Measurements from ENCODE around the gene BCAR3.
"Not testable (repeated sequence)": the region's sequence is repeated elsewhere in the genome, so short reads cannot be mapped to it uniquely, and the experiment has no call there.

BCAR3 gene

DNA sequence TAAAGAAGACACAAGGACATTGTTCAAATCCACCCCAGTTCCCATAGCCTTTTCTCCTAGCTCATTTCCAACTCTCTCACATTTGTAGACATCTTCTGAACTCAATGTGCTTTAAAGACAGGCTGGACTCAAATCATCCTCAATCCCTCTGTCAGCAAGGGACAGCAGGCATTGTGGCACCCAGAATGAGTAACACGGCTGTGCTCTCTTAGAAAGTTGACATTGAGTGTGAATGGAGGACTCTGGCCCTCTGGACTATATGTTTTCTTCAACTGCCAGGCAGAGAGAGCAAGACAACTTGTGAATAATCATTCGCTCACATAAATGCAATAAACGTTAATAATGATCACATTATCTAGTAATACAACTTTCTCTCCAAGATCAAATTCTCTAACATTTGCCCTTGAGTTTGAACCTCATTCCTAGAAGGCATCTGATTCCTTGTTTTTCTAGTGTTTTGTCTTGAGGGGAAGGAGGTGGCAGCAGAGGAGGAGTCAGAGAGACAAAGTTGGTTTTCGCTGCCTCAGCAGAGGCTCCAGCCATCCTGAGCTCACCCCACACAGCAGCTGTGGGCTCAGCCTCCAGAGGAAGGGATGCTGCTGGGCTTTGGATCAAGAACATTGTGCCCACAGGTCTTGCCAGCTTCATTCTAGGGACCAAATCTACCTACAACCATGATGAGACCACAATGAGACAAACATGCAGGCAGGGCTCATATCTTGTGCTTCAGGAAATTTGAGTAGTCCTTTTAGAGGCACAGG lies 85.1 kb downstream of the BCAR3 start:
- FAIRE-seq (no peak), DNase-seq (ENCODE audit: insufficient read length) (no peak)
- TF ChIP-seq POLR2AphosphoS5 (IDR thresholded peaks at IDR 0.05; ENCODE audit: low read depth, low read length) (no peak), POLR2A (IDR thresholded peaks at IDR 0.05; ENCODE audit: low read depth, low read length) (no peak), TAF1 (IDR thresholded peaks at IDR 0.05; ENCODE audit: borderline replicate concordance, low read depth, low read length) (no peak)

DNA sequence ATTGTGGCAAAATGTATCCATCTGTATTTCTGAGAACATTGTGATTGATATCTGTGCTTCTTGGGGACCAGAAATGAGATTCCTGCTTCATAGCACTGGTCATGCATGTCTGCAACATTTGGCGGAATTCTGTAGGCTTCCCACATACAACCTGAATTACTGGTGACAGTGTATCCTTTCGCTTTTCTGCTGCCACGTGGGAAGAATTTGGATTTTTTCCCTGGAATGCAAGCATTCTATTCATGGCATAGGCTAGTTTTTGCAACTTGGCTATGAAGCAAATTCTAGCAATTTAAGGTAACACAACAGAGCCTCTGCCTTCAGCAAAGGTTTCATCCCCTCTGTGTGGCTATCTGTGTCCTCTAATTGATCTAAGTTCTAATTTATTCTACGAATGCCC lies 85.9 kb downstream of the BCAR3 start:
- DNase-seq (ENCODE audit: insufficient read length), result no peak
- no peak for TF ChIP-seq POLR2A (IDR thresholded peaks at IDR 0.05; ENCODE audit: low read depth, low read length)
- TF ChIP-seq TAF1 (IDR thresholded peaks at IDR 0.05; ENCODE audit: borderline replicate concordance, low read depth, low read length), result no peak
- no peak for TF ChIP-seq POLR2AphosphoS5 (IDR thresholded peaks at IDR 0.05; ENCODE audit: low read depth, low read length)
- FAIRE-seq, result no peak

DNA sequence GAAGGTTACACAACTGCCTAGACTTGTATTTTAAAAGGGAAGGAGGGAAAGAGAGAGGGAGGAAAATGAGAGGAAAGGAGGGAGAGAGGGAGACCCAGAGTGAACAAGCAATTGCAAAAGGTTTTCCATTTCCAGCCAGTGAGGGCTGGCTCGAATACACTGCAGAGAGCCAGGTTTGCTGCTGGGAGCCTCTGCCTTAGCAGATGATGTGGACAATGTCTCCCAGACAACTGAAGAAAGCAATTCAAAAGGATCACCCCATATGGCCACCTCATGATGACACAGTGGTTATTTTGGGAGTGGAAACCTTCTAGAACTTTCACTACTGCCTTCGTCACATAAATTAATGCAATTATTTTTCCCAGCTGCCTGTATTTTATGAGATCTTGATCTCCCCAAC lies 86.4 kb downstream of the BCAR3 start:
- FAIRE-seq, result no peak
- DNase-seq (ENCODE audit: insufficient read length), result no peak
- TF ChIP-seq POLR2AphosphoS5 (IDR thresholded peaks at IDR 0.05; ENCODE audit: low read depth, low read length) (no peak), TAF1 (IDR thresholded peaks at IDR 0.05; ENCODE audit: borderline replicate concordance, low read depth, low read length) (no peak), POLR2A (IDR thresholded peaks at IDR 0.05; ENCODE audit: low read depth, low read length) (no peak)

DNA sequence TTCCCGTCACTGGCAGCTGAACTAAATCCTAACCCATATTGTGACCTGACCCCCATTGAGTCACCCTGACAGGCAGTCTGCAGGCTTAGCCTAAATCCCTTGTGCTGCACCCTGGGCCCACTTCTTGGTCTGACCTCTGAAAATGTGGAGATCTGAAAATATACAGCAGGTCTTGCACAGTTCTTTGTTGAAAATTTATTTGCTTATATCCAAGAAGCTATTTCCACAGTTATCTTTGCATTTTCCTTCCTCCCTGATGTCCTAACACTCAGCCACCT lies 87.1 kb downstream of the BCAR3 start:
- TF ChIP-seq POLR2AphosphoS5 (IDR thresholded peaks at IDR 0.05; ENCODE audit: low read depth, low read length) (no peak), POLR2A (IDR thresholded peaks at IDR 0.05; ENCODE audit: low read depth, low read length) (no peak), TAF1 (IDR thresholded peaks at IDR 0.05; ENCODE audit: borderline replicate concordance, low read depth, low read length) (no peak)
- DNase-seq (ENCODE audit: insufficient read length), result no peak
- FAIRE-seq, result no peak

DNA sequence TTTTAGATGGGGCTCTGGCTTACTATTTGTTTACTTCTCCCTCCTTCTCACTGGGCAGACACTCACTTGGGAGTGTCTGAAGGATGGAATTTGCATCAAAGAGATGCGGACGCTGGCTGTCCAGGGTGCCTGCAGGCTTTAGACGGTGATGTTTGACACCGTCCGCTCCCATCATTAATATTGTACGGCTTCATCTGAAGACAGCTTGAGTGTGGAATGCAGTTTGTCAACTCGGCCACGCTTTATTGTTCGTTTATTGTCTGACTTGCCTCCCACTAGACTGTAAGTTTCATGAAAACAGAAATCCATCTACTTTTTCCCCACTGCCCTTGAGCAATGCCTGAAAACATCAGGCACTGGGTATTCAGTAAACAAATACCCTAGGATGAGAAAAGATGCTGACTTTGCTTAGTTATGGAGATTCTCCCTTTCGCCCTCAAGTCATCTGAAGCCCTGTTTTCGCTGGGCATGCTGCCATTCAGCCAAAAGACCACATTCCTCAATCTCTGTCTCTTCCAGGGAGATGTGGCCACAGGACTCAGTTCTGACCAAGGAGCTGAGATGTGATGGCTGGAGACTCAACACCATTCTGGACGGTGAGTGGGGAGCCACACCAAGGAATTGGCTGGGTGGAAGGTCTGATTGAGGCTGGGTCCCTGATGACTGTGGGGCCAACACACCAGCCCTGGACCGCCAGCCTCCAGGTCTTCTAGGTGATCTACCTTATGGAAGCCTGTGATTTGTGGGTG lies 87.6 kb downstream of the BCAR3 start:
- no peak for DNase-seq (ENCODE audit: insufficient read length)
- FAIRE-seq, result no peak
- no peak for TF ChIP-seq TAF1 (IDR thresholded peaks at IDR 0.05; ENCODE audit: borderline replicate concordance, low read depth, low read length)
- TF ChIP-seq POLR2AphosphoS5 (IDR thresholded peaks at IDR 0.05; ENCODE audit: low read depth, low read length), result no peak
- no peak for TF ChIP-seq POLR2A (IDR thresholded peaks at IDR 0.05; ENCODE audit: low read depth, low read length)

DNA sequence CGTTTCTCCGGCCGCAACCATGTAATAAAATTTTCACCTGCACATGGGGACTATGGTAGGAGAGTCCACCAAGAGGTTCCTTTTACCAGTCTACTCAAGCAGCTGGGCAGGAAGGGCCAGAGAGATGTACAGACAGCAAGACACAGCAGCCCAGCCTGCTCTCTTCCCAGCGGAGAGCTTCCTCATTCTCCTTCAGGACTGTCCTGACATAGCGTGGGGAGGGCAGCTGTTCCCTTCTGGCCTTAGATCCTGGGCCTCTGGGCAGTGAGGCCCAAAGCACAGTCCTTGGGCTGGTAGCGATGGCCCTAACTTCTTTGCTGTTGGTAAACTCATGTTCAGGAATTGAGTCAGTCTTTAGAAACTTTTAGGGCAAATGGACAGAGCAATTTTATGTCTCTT lies 89.1 kb downstream of the BCAR3 start:
- FAIRE-seq (no peak), DNase-seq (ENCODE audit: insufficient read length) (no peak)
- no peak for TF ChIP-seq POLR2AphosphoS5 (IDR thresholded peaks at IDR 0.05; ENCODE audit: low read depth, low read length)
- no peak for TF ChIP-seq POLR2A (IDR thresholded peaks at IDR 0.05; ENCODE audit: low read depth, low read length)
- TF ChIP-seq TAF1 (IDR thresholded peaks at IDR 0.05; ENCODE audit: borderline replicate concordance, low read depth, low read length), result no peak

DNA sequence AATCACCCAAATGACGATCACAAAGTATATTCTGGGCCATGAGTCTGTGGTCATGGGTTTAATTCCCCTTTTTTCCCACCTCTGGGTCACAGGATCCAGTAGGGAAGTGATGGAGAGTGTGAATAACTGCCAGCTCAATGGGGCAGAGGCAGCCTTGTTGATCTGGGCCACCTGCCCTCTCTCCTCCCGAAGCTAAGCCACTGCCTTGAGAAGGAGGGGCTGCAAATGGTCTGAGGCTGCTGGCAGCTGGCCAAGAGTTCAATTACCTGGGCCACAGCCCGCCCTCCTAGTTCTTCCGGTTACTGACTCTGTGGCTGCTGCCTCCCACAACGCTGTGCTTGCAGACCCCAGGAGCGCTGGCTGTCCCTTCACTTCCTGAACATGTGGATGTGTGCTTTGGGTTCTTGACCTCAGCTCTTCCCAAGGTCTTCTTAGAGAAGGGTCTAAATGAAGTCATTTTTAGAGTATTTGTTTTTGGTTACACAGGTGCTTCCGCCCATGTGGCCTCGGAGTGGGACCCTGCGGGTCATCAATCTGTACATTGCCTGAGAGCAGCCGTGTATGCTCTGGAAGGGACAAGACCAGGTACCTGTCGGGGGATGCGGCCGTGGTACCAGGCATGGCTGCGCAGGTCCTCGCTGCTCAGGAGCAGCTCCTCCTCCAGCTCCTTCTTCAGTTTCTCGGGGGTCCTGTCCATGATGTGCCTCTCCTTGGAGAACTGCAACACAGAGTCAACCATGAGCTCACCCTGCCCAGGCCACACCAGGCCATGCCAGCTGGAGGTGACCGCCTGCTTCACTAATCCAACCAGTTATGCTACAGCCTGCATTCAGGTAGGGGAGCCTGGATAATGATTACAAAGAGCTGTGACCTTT lies 89.7 kb downstream of the BCAR3 start:
- DNase-seq (ENCODE audit: insufficient read length) (peak; percentile 40), FAIRE-seq (no peak)
- TF ChIP-seq POLR2AphosphoS5 (IDR thresholded peaks at IDR 0.05; ENCODE audit: low read depth, low read length) (no peak), POLR2A (IDR thresholded peaks at IDR 0.05; ENCODE audit: low read depth, low read length) (no peak), TAF1 (IDR thresholded peaks at IDR 0.05; ENCODE audit: borderline replicate concordance, low read depth, low read length) (no peak)

DNA sequence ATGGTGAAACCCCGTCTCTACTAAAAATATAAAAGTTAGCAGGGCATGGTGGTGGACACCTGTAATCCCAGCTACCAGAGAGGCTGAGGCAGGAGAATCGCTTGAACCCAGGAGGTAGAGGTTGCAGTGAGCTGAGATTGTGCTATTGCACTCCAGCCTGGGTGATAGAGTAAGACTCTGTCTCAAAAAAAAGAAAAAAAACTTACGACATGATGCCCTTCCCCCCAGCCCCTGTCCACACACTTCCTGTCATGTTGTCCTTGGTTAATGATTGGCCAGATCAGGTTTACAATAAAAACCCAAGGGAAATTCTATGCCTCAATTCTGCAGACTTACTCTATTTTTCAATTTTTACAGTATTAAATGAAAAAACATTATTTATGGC lies 90.4 kb downstream of the BCAR3 start:
- DNase-seq (ENCODE audit: insufficient read length); FAIRE-seq: not testable (repeated sequence)

DNA sequence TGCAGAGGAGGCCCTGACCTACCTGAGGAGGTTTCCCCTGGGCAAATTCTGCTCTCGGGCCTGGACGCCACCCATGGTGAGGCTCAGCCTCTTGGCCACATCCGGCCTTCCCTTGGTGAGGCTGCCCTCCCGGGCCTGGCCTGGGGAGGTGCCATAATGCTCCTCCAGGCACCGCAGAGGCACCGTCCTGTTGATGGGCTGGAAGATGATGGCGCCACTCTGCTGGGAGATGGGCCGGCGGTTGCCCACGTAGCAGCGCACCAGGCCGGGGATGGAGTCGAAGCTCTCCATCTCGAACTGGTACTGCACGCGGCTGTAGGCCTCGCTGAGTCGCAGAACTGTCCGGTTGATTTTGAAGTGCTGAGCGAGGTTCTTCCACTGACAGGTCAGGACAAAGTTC lies 92.7 kb downstream of the BCAR3 start:
- FAIRE-seq, result no peak
- TF ChIP-seq POLR2AphosphoS5 (IDR thresholded peaks at IDR 0.05; ENCODE audit: low read depth, low read length) (no peak), TAF1 (IDR thresholded peaks at IDR 0.05; ENCODE audit: borderline replicate concordance, low read depth, low read length) (no peak), POLR2A (IDR thresholded peaks at IDR 0.05; ENCODE audit: low read depth, low read length) (no peak)
- DNase-seq (ENCODE audit: insufficient read length), result no peak

DNA sequence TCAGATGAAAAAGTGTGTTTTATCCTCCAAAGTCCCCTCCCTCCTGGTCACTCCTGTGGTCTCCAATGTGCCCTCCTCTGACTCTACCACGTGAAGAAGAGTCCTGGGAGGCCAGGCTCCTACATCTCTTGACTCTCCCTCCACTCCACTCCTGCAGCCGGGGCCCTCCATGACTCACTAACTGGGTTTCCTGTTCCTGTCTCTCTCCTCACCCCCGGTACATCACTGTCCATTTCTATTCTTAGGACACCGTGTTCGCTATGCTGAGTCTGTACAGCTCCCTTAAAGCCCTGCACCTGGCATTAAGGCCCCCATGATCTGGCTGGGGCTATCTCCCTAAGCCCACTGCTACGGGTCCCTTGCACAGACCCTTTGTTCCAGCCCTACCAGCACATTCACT lies 93.4 kb downstream of the BCAR3 start:
- TF ChIP-seq TAF1 (IDR thresholded peaks at IDR 0.05; ENCODE audit: borderline replicate concordance, low read depth, low read length) (no peak), POLR2A (IDR thresholded peaks at IDR 0.05; ENCODE audit: low read depth, low read length) (no peak)
- FAIRE-seq, result no peak
- DNase-seq (ENCODE audit: insufficient read length), result no peak

DNA sequence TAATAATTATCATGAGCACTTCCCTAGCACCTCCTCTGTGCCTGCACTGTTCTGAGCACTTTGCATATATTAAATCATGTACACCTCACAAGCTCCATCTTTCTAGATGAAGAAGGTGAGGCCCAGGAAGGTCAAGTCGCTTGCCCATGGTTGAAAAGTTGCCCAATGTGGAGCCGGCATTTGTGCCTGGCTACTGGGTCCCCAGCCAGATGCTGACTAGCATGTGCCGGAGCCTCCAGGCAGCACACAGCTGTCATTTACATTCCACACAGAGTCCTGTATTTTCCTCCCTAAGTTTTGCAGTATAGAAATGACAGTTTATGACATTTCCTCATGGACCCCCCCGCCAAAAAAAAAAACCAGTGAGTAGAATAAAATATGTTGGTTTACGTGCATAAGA lies 94.3 kb downstream of the BCAR3 start:
- DNase-seq (ENCODE audit: insufficient read length) (no peak), FAIRE-seq (no peak)
- TF ChIP-seq POLR2A (IDR thresholded peaks at IDR 0.05; ENCODE audit: low read depth, low read length) (no peak), TAF1 (IDR thresholded peaks at IDR 0.05; ENCODE audit: borderline replicate concordance, low read depth, low read length) (no peak), POLR2AphosphoS5 (IDR thresholded peaks at IDR 0.05; ENCODE audit: low read depth, low read length) (no peak)

Measured in GM12892 (cell line).